Thoracic aorta (tissue), 2 donors: Measurements from ENCODE around the gene MALRD1. TPM values are rescaled to one million over a fixed set of nuclear protein-coding genes. Genes with fewer than 3 reads are reported as not detected.

Experiments
- ATAC-seq: fragments of 150-250 bp; one replicate; pipeline ENCODE4 v1.8.0; 2017; ENCODE audit warnings: low read depth; ENCODE audit not compliant: insufficient number of reproducible peaks, low FRiP score
- DNase-seq: peaks from one replicate; pipeline ENCODE4 v3.0.0-alpha.2; 2020; ENCODE audit warnings: low spot score
- H3K27ac ChIP-seq, 2 donors: fragments of 200-600 bp; sonication (generic); 1 replicate in 1 of 2; 2 replicates in 1 of 2; pipeline ENCODE4 v1.5.1; 2016; ENCODE audit warnings: mild to moderate bottlenecking in 2 of 2, moderate library complexity in 2 of 2
- H3K27me3 ChIP-seq: fragments of 200-600 bp; sonication (generic); replicated peaks from 2 replicates; pipeline ENCODE4 v1.6.0; 2016; ENCODE audit warnings: mild to moderate bottlenecking; ENCODE audit not compliant: insufficient read depth
- H3K36me3 ChIP-seq: fragments of 200-600 bp; sonication (generic); one replicate; pipeline ENCODE4 v1.5.1; 2016
- H3K4me1 ChIP-seq, 2 donors: fragments of 200-600 bp; sonication (generic); 1 replicate in 1 of 2; 2 replicates in 1 of 2; pipeline versions ENCODE4 v1.5.1 to v1.6.0; 2016; ENCODE audit warnings: low read depth in 2 of 2, mild to moderate bottlenecking in 1 of 2; ENCODE audit not compliant: control insufficient read depth in 1 of 2
- H3K4me3 ChIP-seq: fragments of 200-600 bp; sonication (generic); 2 replicates; pipeline ENCODE4 v1.5.1; 2016; ENCODE audit warnings: mild to moderate bottlenecking
- H3K9me3 ChIP-seq: fragments of 200-600 bp; sonication (generic); 2 replicates; pipeline ENCODE4 v1.5.1; 2016
- total RNA-seq, 2 donors: library from RNA; depleted of rRNA; stranded (reverse); fragments of >200 nt; gene quantifications; one replicate each; pipeline versions ENCODE4 v1.1.0 to v1.2.3, GENCODE V29; 2016
- TF ChIP-seq, protein P1 (sequence below): fragments of 200-600 bp; sonication (generic); IDR thresholded peaks from one replicate; pipeline ENCODE4 v1.5.1; 2019; ENCODE audit warnings: antibody characterized with exemption

The MALRD1 gene
- total RNA-seq, 2 donors from 2014 or later = 0.92 to 5.3 TPM

DNA sequence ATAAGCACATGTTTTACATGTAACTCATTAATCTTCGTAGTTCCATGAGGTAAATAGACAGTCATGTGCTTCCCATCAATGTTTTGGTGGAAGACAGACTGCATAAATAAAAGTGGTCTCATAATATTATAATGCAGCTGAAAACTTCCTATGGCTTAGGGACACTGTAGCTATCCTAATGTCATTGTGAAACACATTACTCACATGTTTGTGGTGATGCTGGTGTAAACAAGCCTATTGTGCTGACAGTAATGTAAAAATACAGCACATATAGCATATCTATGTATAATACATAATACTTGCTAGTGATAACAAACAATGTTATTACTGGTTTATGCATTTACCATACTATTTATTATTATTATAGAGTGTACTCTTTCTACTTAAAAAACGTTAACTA lies 730.4 kb downstream of the MALRD1 start:
- Histone ChIP-seq H3K9me3 (no peaks in the 10 kb centered on the region), H3K4me1 (no peaks in the 10 kb centered on the region), H3K27ac (no peak overlapping the region), H3K4me3 (no peak overlapping the region), H3K27me3 (no peaks in the 10 kb centered on the region), H3K36me3 (no peaks in the 10 kb centered on the region)
- ATAC-seq = no peak
- no peak for DNase-seq
- TF ChIP-seq, protein P1, sequence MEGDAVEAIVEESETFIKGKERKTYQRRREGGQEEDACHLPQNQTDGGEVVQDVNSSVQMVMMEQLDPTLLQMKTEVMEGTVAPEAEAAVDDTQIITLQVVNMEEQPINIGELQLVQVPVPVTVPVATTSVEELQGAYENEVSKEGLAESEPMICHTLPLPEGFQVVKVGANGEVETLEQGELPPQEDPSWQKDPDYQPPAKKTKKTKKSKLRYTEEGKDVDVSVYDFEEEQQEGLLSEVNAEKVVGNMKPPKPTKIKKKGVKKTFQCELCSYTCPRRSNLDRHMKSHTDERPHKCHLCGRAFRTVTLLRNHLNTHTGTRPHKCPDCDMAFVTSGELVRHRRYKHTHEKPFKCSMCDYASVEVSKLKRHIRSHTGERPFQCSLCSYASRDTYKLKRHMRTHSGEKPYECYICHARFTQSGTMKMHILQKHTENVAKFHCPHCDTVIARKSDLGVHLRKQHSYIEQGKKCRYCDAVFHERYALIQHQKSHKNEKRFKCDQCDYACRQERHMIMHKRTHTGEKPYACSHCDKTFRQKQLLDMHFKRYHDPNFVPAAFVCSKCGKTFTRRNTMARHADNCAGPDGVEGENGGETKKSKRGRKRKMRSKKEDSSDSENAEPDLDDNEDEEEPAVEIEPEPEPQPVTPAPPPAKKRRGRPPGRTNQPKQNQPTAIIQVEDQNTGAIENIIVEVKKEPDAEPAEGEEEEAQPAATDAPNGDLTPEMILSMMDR = no peak

DNA sequence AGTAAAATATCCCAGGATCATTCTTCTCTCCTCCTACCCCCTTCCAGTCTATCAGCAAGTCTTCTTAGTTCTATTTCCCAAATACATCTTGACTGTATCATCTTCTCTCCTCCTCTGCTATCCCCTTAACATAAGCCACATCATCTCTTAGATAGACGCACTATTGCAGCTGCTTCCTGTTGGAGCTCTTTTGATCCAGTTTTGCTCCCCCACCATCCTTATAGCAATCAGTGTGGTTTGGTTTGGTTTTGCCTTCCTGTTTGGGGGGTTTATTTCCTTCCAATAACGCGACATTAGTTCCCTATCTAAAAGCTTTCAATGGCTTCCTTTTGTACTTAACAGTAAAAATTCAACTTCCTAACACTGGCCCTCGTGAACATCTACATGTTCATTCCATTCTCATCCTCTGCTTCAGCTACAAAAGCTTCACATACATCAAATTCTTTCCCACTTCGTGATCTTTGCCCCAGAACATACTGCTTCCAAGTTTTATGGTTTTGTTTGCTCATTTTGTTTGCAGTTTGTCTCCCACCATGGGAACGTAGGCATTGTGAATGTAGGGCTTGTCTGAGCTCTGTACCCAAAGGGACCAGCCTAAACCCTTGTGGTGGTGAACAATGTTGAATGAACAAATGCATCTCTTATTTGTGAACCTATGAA lies 734.0 kb downstream of the MALRD1 start:
- Histone ChIP-seq H3K9me3 (no peaks in the 10 kb centered on the region), H3K4me3 (no peak overlapping the region), H3K36me3 (no peaks in the 10 kb centered on the region), H3K27ac (no peak overlapping the region), H3K27me3 (no peaks in the 10 kb centered on the region), H3K4me1 (no peaks in the 10 kb centered on the region)
- no peak for ATAC-seq
- DNase-seq = no peak
- TF ChIP-seq, protein P1 = no peak

GRCh38 chr10:19783721-19784120 lies 735.1 kb downstream of the MALRD1 start:
- no peaks in the 10 kb centered on the region for H3K27me3 ChIP-seq
- no peak overlapping the region for H3K4me3 ChIP-seq
- no peaks in the 10 kb centered on the region for H3K9me3 ChIP-seq
- ATAC-seq (no peak), DNase-seq (no peak)
- H3K4me1 ChIP-seq = no peaks in the 10 kb centered on the region
- H3K27ac ChIP-seq = no peak overlapping the region
- no peaks in the 10 kb centered on the region for H3K36me3 ChIP-seq
- TF ChIP-seq, protein P1 = no peak
